Measurements from ENCODE around the gene ZNF83.

DNA sequence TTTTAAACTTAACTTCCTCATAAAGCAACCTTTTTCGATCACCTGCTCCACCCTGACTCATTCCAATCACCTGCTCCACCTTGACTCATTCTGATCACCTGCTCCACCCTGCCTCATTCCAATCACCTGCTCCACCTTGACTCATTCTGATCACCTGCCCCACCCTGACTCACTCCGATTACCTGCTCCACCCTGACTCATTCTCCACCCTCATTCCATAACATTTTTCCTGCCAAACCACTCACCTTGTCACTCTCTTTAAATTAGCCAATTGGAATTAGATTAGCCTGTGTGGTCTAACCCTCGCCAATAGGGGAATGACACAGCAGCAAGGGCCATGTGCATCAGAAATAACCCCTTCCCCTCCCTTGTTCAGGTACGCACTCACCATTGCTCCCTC is 31.9 kb upstream of the ZNF83 start:
- TF ChIP-seq, protein P1, sequence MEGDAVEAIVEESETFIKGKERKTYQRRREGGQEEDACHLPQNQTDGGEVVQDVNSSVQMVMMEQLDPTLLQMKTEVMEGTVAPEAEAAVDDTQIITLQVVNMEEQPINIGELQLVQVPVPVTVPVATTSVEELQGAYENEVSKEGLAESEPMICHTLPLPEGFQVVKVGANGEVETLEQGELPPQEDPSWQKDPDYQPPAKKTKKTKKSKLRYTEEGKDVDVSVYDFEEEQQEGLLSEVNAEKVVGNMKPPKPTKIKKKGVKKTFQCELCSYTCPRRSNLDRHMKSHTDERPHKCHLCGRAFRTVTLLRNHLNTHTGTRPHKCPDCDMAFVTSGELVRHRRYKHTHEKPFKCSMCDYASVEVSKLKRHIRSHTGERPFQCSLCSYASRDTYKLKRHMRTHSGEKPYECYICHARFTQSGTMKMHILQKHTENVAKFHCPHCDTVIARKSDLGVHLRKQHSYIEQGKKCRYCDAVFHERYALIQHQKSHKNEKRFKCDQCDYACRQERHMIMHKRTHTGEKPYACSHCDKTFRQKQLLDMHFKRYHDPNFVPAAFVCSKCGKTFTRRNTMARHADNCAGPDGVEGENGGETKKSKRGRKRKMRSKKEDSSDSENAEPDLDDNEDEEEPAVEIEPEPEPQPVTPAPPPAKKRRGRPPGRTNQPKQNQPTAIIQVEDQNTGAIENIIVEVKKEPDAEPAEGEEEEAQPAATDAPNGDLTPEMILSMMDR (IDR thresholded peaks at IDR 0.05; ENCODE audit: low read length), result no peak
- no peak for TF ChIP-seq EZH2 (optimal IDR thresholded peaks at IDR 0.05; ENCODE audit: low read depth, low read length)
